DND-41 (cell line): ENCODE results near the gene AMDHD2.
"Not testable (repeated sequence)": the region's sequence is repeated elsewhere in the genome, so short reads cannot be mapped to it uniquely, and the experiment has no call there.

Experiments
- EZH2 ChIP-seq: IDR thresholded peaks from 3 replicates; pipeline ENCODE4 v1.6.1; 2012; ENCODE audit warnings: borderline replicate concordance, low read depth, mild to moderate bottlenecking, moderate library complexity, low read length, inconsistent platforms; ENCODE audit not compliant: severe bottlenecking
- TF ChIP-seq, protein P1 (sequence below): IDR thresholded peaks from 2 replicates; pipeline ENCODE4 v1.5.1; 2012; ENCODE audit warnings: borderline replicate concordance, low read length, moderate library complexity, mild to moderate bottlenecking; ENCODE audit not compliant: poor library complexity, severe bottlenecking; ENCODE audit errors: extremely low read depth

DNA sequence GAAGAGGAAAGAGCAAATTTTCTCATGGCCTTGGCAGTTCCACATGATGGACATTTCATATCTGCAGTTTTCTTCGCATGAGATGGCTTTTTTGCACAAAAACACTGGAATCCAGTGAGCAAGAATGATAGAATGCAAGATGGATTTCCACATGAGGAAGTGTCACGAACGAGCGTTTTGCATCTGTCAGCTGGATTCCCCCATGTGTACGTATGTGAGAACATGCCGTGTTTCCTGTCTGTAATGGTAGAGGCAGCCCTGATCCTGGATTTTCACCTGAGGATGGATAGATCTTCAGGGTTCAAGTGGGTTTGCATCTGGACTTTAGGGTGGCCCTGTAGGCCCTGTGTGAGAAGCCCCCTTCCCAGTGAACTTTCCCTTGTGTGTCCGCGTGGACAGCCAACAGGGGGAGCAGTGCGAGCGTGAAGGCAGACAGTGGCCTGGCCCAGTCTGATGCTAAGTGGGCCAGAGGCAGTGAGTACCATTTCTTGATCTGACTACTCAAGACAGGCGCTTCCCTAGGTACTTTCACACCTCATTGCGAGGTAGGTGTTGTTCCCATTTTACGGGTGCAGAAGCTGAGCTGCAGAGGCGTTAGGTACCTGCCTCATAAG, 19.8 kb downstream of the AMDHD2 start:
- TF ChIP-seq, protein P1, sequence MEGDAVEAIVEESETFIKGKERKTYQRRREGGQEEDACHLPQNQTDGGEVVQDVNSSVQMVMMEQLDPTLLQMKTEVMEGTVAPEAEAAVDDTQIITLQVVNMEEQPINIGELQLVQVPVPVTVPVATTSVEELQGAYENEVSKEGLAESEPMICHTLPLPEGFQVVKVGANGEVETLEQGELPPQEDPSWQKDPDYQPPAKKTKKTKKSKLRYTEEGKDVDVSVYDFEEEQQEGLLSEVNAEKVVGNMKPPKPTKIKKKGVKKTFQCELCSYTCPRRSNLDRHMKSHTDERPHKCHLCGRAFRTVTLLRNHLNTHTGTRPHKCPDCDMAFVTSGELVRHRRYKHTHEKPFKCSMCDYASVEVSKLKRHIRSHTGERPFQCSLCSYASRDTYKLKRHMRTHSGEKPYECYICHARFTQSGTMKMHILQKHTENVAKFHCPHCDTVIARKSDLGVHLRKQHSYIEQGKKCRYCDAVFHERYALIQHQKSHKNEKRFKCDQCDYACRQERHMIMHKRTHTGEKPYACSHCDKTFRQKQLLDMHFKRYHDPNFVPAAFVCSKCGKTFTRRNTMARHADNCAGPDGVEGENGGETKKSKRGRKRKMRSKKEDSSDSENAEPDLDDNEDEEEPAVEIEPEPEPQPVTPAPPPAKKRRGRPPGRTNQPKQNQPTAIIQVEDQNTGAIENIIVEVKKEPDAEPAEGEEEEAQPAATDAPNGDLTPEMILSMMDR: peak; percentile 41
- not testable (repeated sequence) for TF ChIP-seq EZH2
